ENCODE data around the gene CELF1. TPM values are rescaled to one million over a fixed set of nuclear protein-coding genes. Genes with fewer than 3 reads are reported as not detected.

CELF1 gene
- total RNA-seq, 4 donors from 2014 or later = 82.9 to 248 (median 96.7) TPM

DNA sequence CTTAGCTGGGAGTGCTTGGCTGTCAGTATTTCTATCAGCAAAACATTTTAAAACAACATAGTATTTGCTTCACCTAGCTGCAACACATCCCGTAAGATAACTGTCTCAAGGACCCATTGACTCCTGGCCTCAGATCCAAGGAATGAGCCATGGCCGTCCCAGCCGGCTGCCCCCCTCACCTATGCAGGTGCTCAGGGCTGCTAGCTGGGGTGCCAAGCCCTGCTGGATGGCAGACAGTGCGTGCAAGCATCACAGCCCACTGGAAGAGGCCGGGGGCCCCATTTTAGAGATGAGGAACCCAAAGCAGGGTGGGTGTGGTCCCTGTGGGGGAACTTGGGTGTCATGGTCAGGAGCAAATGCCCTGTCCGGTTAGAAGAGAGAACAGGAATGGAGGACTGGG lies 135.2 kb downstream of the CELF1 start:
- in situ Hi-C loops (cut with MboI; ENCODE audit: low pct_ligation_motif_present in 1 of 4, low pct_unique_long_range_greater_than_20kb in 1 of 4, low sequenced_read_pairs in 3 of 4) = no loop called here
- TF ChIP-seq, protein P1, sequence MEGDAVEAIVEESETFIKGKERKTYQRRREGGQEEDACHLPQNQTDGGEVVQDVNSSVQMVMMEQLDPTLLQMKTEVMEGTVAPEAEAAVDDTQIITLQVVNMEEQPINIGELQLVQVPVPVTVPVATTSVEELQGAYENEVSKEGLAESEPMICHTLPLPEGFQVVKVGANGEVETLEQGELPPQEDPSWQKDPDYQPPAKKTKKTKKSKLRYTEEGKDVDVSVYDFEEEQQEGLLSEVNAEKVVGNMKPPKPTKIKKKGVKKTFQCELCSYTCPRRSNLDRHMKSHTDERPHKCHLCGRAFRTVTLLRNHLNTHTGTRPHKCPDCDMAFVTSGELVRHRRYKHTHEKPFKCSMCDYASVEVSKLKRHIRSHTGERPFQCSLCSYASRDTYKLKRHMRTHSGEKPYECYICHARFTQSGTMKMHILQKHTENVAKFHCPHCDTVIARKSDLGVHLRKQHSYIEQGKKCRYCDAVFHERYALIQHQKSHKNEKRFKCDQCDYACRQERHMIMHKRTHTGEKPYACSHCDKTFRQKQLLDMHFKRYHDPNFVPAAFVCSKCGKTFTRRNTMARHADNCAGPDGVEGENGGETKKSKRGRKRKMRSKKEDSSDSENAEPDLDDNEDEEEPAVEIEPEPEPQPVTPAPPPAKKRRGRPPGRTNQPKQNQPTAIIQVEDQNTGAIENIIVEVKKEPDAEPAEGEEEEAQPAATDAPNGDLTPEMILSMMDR (IDR thresholded peaks at IDR 0.05) = no peak
- TF ChIP-seq EP300 (IDR thresholded peaks at IDR 0.05; ENCODE audit: low read depth) (no peak), POLR2AphosphoS5 (IDR thresholded peaks at IDR 0.05) (no peak), POLR2A (IDR thresholded peaks at IDR 0.05) (no peak)
- Histone ChIP-seq H3K27me3 (no peaks in the 10 kb centered on the region), H3K4me1 (peaks cover 9 to 21% (median 16%) of the 10 kb centered on the region in 4 donors), H3K36me3 (peaks cover 0 to 38% (median 14%) of the 10 kb centered on the region in 4 donors), H3K9me3 (no peaks in the 10 kb centered on the region), H3K4me3 (no peak overlapping the region), H3K27ac (no peak overlapping the region)
- DNase-seq = no peak
- 92% methylated on average over 5 of the region's 6 CpGs; no CpG with 5 or more reads in 1 of the 2 donors for WGBS, 2 donors (ENCODE audit: low coverage in 1 of 2)
- intact Hi-C loops (cut with DNase I; ENCODE audit: low total_unique reads) = no loop called here

DNA sequence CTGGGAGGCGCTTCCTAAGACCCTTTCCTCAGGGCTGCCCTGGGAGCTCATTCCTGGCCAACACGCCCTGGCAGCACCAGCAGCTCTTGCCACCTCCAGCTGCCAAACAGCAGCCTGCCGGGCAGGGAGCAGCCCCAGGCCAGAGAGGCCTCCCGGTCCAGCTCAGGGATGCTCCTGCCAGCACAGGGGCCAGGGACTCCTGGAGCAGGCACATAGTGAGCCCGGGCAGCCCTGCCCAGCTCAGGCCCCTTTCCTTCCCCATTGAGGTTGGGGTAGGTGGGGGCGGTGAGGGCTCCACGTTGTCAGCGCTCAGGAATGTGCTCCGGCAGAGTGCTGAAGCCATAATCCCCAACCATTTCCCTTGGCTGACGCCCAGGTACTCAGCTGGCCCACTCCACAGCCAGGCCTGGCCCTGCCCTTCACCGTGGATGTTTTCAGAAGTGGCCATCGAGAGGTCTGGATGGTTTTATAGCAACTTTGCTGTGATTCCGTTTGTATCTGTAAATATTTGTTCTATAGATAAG lies 136.9 kb downstream of the CELF1 start:
- no peaks in the 10 kb centered on the region for H3K9me3 ChIP-seq
- peaks cover 0 to 24% (median 11%) of the 10 kb centered on the region in 4 donors for H3K36me3 ChIP-seq
- in situ Hi-C loops (cut with MboI; ENCODE audit: low pct_ligation_motif_present in 1 of 4, low pct_unique_long_range_greater_than_20kb in 1 of 4, low sequenced_read_pairs in 3 of 4) = no loop called here
- DNase-seq = peak; percentile 78
- H3K27me3 ChIP-seq = no peaks in the 10 kb centered on the region
- peaks cover 9 to 21% (median 16%) of the 10 kb centered on the region in 4 donors for H3K4me1 ChIP-seq
- intact Hi-C loops (cut with DNase I; ENCODE audit: low total_unique reads) = no loop called here
- H3K4me3 ChIP-seq = no peak overlapping the region
- 21% methylated on average over 12 of the region's 13 CpGs; no CpG with 5 or more reads in 1 of the 2 donors for WGBS, 2 donors (ENCODE audit: low coverage in 1 of 2)
- TF ChIP-seq POLR2AphosphoS5 (IDR thresholded peaks at IDR 0.05) (peak in 2 of 3 donors; percentile 44 to 67), POLR2A (IDR thresholded peaks at IDR 0.05) (no peak), EP300 (IDR thresholded peaks at IDR 0.05; ENCODE audit: low read depth) (no peak)
- TF ChIP-seq, protein P1 (IDR thresholded peaks at IDR 0.05) = no peak
- H3K27ac ChIP-seq = peak overlapping the region; percentile 82 to 85 (median 85)

Small RNA genes within 50 kb of the gene (small RNA-seq; reads per million reads assigned to genes)
- 0 to 0.12 (median 0) reads per million in 4 donors for gene RN7SL652P
- gene RNU5E-10P = 0 reads per million in 4 donors

Other genes starting within 250 kb of the CELF1 start
- not detected for gene MYBPC3, start 200.4 kb downstream of the CELF1 start, total RNA-seq
- gene SPI1, start 174.6 kb downstream of the CELF1 start, total RNA-seq = 10 to 100 TPM in 2 of 4 donors, 1 to 10 TPM in 2; 7.1 to 35.5 (median 17.2) TPM
- 10 to 100 TPM; 19.9 to 56.9 (median 43.1) TPM for gene SLC39A13, start 144.5 kb downstream of the CELF1 start, total RNA-seq
- gene PSMC3, start 126.7 kb downstream of the CELF1 start, total RNA-seq = 100 to 1,000 TPM in 2 of 4 donors, 10 to 100 TPM in 2; 56.5 to 252 (median 91.4) TPM
- not detected for gene RAPSN, start 104.0 kb downstream of the CELF1 start, total RNA-seq
- gene PTPMT1, start 12.5 kb upstream of the CELF1 start, total RNA-seq = 10 to 100 TPM; 19.1 to 79.1 (median 74.1) TPM
- gene KBTBD4, start 25.8 kb upstream of the CELF1 start, total RNA-seq = 10 to 100 TPM in 3 of 4 donors, 1 to 10 TPM in 1; 9.4 to 20.3 (median 16.5) TPM
- gene NDUFS3, start 25.9 kb upstream of the CELF1 start, total RNA-seq = 100 to 1,000 TPM in 3 of 4 donors, 10 to 100 TPM in 1; 72.6 to 256 (median 213) TPM
- under 1 TPM in 1 of 4 donors, not detected in 3; 0.41 TPM for gene FAM180B, start 33.5 kb upstream of the CELF1 start, total RNA-seq
- 1 to 10 TPM in 3 of 4 donors, under 1 TPM in 1; 0.68 to 7.8 (median 1.8) TPM for gene C1QTNF4, start 41.3 kb upstream of the CELF1 start, total RNA-seq
- 10 to 100 TPM; 21.5 to 92.2 (median 61.0) TPM for gene MTCH2, start 89.4 kb upstream of the CELF1 start, total RNA-seq
- gene AGBL2, start 162.2 kb upstream of the CELF1 start, total RNA-seq = 10 to 100 TPM in 2 of 4 donors, 1 to 10 TPM in 2; 3.3 to 13.5 (median 8.0) TPM
- 100 to 1,000 TPM in 3 of 4 donors, 10 to 100 TPM in 1; 85.9 to 312 (median 164) TPM for gene FNBP4, start 214.2 kb upstream of the CELF1 start, total RNA-seq